Endothelial cell of umbilical vein (primary cell): ENCODE measurements around the gene LDLRAD2. TPM values are rescaled to one million over a fixed set of nuclear protein-coding genes. Genes with fewer than 3 reads are reported as not detected.

Experiments used
- BruUV-seq: library from RNA; stranded (reverse); fragments of 400-500 nt; replicated peaks from 2 replicates; lab custom pipeline; 2021; lab: Mats Ljungman, UMichigan
- CTCF ChIA-PET: fragments of 300-600, 350-600 bp; sonication (Branson Sonifier 250); formaldehyde crosslinking; loops from one replicate; lab custom pipeline; 2021; ENCODE audit warnings: antibody characterized with exemption, inconsistent platforms; lab: Charles Lee
- POLR2A ChIA-PET: fragments of 300-600, 350-600 bp; sonication (Branson Sonifier 250); formaldehyde crosslinking; loops from one replicate; lab custom pipeline; 2021; ENCODE audit warnings: antibody characterized with exemption, inconsistent platforms; lab: Charles Lee
- DNase-seq: peaks from one replicate; pipeline ENCODE4 v3.0.0-alpha.2; 2011; ENCODE audit warnings: low read depth, low spot score
- FAIRE-seq: peaks from 2 replicates; lab custom pipeline; 2011; peaks lifted over from hg19 to GRCh38; lab: Jason Lieb, UNC
- H2AFZ ChIP-seq: 2 replicates; pipeline ENCODE4 v1.6.0; 2012; ENCODE audit warnings: low read depth, low read length, control low read depth, inconsistent platforms
- H3K27ac ChIP-seq: 2 replicates; pipeline ENCODE4 v1.5.1; 2011; ENCODE audit warnings: low read depth, mild to moderate bottlenecking, control low read depth, low read length, moderate library complexity; ENCODE audit not compliant: insufficient read depth
- H3K27me3 ChIP-seq, 2 experiments: 2 replicates each; pipeline versions ENCODE4 v1.6.0 to v1.6.1; 2011; ENCODE audit warnings: low read length in 2 of 2, mixed read lengths in 1 of 2; ENCODE audit not compliant: control insufficient read depth in 2 of 2, insufficient read depth in 2 of 2
- H3K36me3 ChIP-seq, 2 experiments: 2 replicates in 1 of 2; 3 replicates in 1 of 2; pipeline ENCODE4 v1.5.1; 2011; ENCODE audit warnings: low read length in 2 of 2, mild to moderate bottlenecking in 1 of 2, moderate library complexity in 1 of 2; ENCODE audit not compliant: control insufficient read depth in 2 of 2, insufficient read depth in 2 of 2; ENCODE audit errors: extremely low read depth in 1 of 2
- H3K4me1 ChIP-seq: 3 replicates; pipeline ENCODE4 v1.5.1; 2011; ENCODE audit warnings: mild to moderate bottlenecking, low read length; ENCODE audit not compliant: control insufficient read depth, insufficient read depth; ENCODE audit errors: extremely low read depth
- H3K4me2 ChIP-seq: 2 replicates; pipeline ENCODE4 v1.6.1; 2011; ENCODE audit warnings: low read length, control low read depth, mixed read lengths; ENCODE audit not compliant: insufficient read depth
- H3K4me3 ChIP-seq, 3 experiments: fragments of 200-600 bp in 1 of 3; sonication (generic), shearing (Covaris generic) in 1 of 3; replicated peaks in 1 of 3; 2 replicates each; pipeline ENCODE4 v1.5.1; 2011 to 2016; ENCODE audit warnings: control low read depth in 3 of 3, low read length in 3 of 3, mild to moderate bottlenecking in 2 of 3, inconsistent platforms in 1 of 3, low read depth in 1 of 3, moderate library complexity in 1 of 3; ENCODE audit not compliant: insufficient read depth in 1 of 3
- H3K79me2 ChIP-seq: 2 replicates; pipeline ENCODE4 v1.6.0; 2012; ENCODE audit warnings: low read length, inconsistent platforms; ENCODE audit not compliant: control insufficient read depth, insufficient read depth
- H3K9ac ChIP-seq: replicated peaks from 2 replicates; pipeline ENCODE3; 2011; ENCODE audit warnings: low read length, control low read depth; ENCODE audit not compliant: insufficient read depth; ENCODE audit errors: extremely low read depth
- H3K9me1 ChIP-seq: replicated peaks from 3 replicates; pipeline ENCODE4 v1.6.0; 2011; ENCODE audit warnings: mild to moderate bottlenecking, low read length; ENCODE audit not compliant: control insufficient read depth, insufficient read depth; ENCODE audit errors: extremely low read depth
- H3K9me3 ChIP-seq: replicated peaks from 2 replicates; pipeline ENCODE4 v1.5.1; 2012; ENCODE audit warnings: low read length, inconsistent platforms; ENCODE audit not compliant: control insufficient read depth, insufficient read depth
- H4K20me1 ChIP-seq: replicated peaks from 2 replicates; pipeline ENCODE3; 2011; ENCODE audit warnings: mild to moderate bottlenecking, low read length; ENCODE audit not compliant: control insufficient read depth, insufficient read depth; ENCODE audit errors: extremely low read depth
- FOS ChIP-seq: IDR thresholded peaks from 2 replicates; pipeline ENCODE4 v1.6.1; 2011; ENCODE audit warnings: mild to moderate bottlenecking, low read length, moderate library complexity, borderline replicate concordance; ENCODE audit not compliant: insufficient read depth
- GATA2 ChIP-seq: IDR thresholded peaks from 2 replicates; pipeline ENCODE4 v1.7.0; 2011; ENCODE audit warnings: low read depth, mild to moderate bottlenecking, moderate library complexity, mixed read lengths, low read length; ENCODE audit not compliant: insufficient read length, insufficient read depth
- MAX ChIP-seq: IDR thresholded peaks from 2 replicates; pipeline ENCODE4 v1.6.1; 2011; ENCODE audit not compliant: insufficient read depth, insufficient read length
- POLR2A ChIP-seq: IDR thresholded peaks from 2 replicates; pipeline ENCODE4 v1.6.1; 2012; ENCODE audit warnings: low read depth, mild to moderate bottlenecking, control low read depth, low read length
- POLR2AphosphoS5 ChIP-seq: IDR thresholded peaks from 2 replicates; pipeline ENCODE4 v1.6.1; 2012; ENCODE audit warnings: low read depth, mild to moderate bottlenecking, control low read depth, low read length, moderate library complexity; ENCODE audit not compliant: insufficient read depth
- dilution Hi-C: fragments of 300-500 bp; cut with MboI; formaldehyde crosslinking; loops from one replicate; pipeline ENCODE4 v1.15.0; 2019; ENCODE audit warnings: low sequenced_read_pairs; ENCODE audit not compliant: extremely low pct_ligation_motif_present
- intact Hi-C: fragments of 100-400 bp; cut with micrococcal nuclease; formaldehyde crosslinking; loops from one replicate; pipeline ENCODE4 v1.10.0; 2022
- polyA plus RNA-seq, 4 experiments: library from polyadenylated mRNA; depleted of rRNA in 3 of 4; stranded (reverse) in 3 of 4; unstranded in 1 of 4; fragments of >200 nt; gene quantifications; 2 replicates each; pipeline versions ENCODE4 v1.2.1 to v1.2.3, GENCODE V29; 2011 to 2012; ENCODE audit warnings: missing spikeins in 1 of 4
- total RNA-seq: library from RNA; stranded (reverse); gene quantifications from 2 replicates; pipeline ENCODE4 v1.2.3, GENCODE V29; 2021

The LDLRAD2 gene
- total and polyA plus RNA-seq, 2 donors (not counting 3 experiments of a cell fraction or from before 2014, with no cell fraction given): 0.44 TPM; not detected in 1

- Histone ChIP-seq H3K4me3 (no peak overlapping the region), H3K9me1 (no peaks in the 10 kb centered on the region), H3K4me2 (no peak overlapping the region), H4K20me1 (no peaks in the 10 kb centered on the region), H3K9ac (no peak overlapping the region), H3K9me3 (no peaks in the 10 kb centered on the region), H3K27ac (no peak overlapping the region), H3K79me2 (peaks cover 41% of the 10 kb centered on the region), H3K27me3 (no peaks in the 10 kb centered on the region), H2AFZ (no peak overlapping the region), H3K4me1 (no peaks in the 10 kb centered on the region), H3K36me3 (peaks cover 70 to 76% of the 10 kb centered on the region in 2 experiments)
- ChIA-PET CTCF (interaction anchor here (1.2 kb wide), 1 partner anchor 10 kb away, joined by 4 read pairs; no protein-coding TSS in a partner anchor), POLR2A (no interaction called here)
- no TSS peak for BruUV-seq
- intact Hi-C loops (no loop called here), dilution Hi-C loops (no loop called here)
- TF ChIP-seq POLR2A (peak; percentile 14), POLR2AphosphoS5 (no peak)
- FAIRE-seq (no peak), DNase-seq (no peak)
Observed at GRCh38 chr1:21848524-21849174, 36.6 kb downstream of the LDLRAD2 start.

- DNase-seq (no peak), FAIRE-seq (no peak)
- TF ChIP-seq GATA2 (no peak), POLR2AphosphoS5 (no peak), MAX (no peak), FOS (no peak)
- ChIA-PET CTCF (interaction anchor here (0.7 kb wide), 1 partner anchor 595 kb away, joined by 4 read pairs; no protein-coding TSS in a partner anchor), POLR2A (no interaction called here)
- Histone ChIP-seq H3K4me2 (no peak overlapping the region), H4K20me1 (no peaks in the 10 kb centered on the region), H3K9me1 (no peaks in the 10 kb centered on the region), H3K27ac (no peak overlapping the region), H3K4me3 (no peak overlapping the region), H3K79me2 (peaks cover 42% of the 10 kb centered on the region), H3K27me3 (no peaks in the 10 kb centered on the region), H3K9ac (no peak overlapping the region), H2AFZ (no peak overlapping the region), H3K4me1 (no peaks in the 10 kb centered on the region), H3K36me3 (peaks cover 71 to 79% of the 10 kb centered on the region in 2 experiments), H3K9me3 (no peaks in the 10 kb centered on the region)
- no TSS peak for BruUV-seq
- intact Hi-C loops: no loop called here
- dilution Hi-C loops: no loop called here
Observed at GRCh38 chr1:21849909-21850576, 38.0 kb downstream of the LDLRAD2 start.
